Measurements from ENCODE around the gene B4GALNT2.

GRCh38 chr17:49156256-49156655 lies 23.7 kb downstream of the B4GALNT2 start:
- no peak for TF ChIP-seq CTCF (IDR thresholded peaks at IDR 0.05)
- TF ChIP-seq POLR2A (IDR thresholded peaks at IDR 0.05): no peak
